HG03135 (cell line): ENCODE data around the gene JUP.
"Not testable (repeated sequence)": the region's sequence is repeated elsewhere in the genome, so short reads cannot be mapped to it uniquely, and the experiment has no call there.

ENCODE experiments used
- ATAC-seq: cut with Tn5 transposase; IDR thresholded peaks from one replicate; pipeline ENCODE4 v1.9.1; 2021; ENCODE audit warnings: mild to moderate bottlenecking, moderate library complexity; ENCODE audit not compliant: unreplicated experiment

JUP gene

GRCh38 chr17:41786227-41787020, at the start of gene JUP:
JUP (minus strand) TSS chr17:41786711; CDS start chr17:41771854, 14,857 bp downstream.
- peak; percentile 79 for ATAC-seq

- no peak for ATAC-seq
Observed at GRCh38 chr17:41835800-41836549, 49.5 kb upstream of the JUP start, which contains the start of gene NT5C3B. NT5C3B (minus strand) TSS chr17:41836232; CDS start chr17:41836193, 39 bp downstream.

DNA sequence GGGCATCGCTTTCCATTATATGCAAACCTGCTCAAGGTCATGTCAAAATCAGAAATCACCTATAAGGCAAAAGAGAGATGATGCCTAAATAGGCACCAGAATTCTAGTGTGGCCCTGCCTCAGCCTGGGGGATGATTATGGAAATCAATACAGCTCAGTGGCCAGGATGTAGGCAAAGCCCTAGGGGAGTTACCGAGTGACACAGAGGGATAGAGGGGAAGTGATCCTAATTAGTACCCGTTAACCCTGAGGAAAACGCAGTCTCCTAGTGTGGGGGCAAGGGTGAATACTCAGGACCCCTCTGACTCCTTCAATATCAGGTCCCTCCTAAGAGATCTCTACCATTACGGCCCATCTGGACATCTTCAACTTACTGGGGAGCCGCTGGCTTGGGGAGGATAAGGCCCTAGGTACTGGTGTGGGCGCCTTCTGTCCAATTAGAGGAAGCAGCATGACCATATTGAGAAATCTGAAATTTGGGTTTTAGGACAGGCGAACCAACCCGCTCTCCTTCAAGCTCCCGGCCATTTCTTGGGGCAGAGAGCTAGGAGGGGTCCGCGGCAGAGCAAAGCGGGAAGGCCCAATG, 48.8 kb upstream of the JUP start:
- ATAC-seq, result no peak

GRCh38 chr17:41829961-41830360, 43.5 kb upstream of the JUP start:
- not testable (repeated sequence) for ATAC-seq

GRCh38 chr17:41825175-41825845, 38.8 kb upstream of the JUP start:
- ATAC-seq, result no peak

DNA sequence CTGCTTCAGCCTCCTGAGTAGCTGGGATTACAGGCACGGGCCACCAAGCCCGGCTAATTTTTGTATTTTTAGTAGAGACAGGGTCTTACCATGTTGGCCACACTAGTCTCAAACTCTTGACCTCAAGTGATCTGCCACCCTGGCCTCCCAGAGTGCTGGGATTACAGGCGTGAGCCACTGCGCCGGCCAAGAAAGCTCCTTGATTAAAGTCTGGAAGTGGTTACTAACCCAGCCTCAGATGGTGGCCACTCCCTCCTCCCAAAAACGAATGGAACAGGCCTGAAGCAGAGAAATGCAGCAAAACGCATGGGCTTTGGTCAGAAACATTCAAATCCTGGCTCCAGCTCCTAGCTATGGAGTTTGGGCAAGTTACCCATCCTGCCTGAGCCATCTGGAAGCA, 37.6 kb upstream of the JUP start:
- ATAC-seq, result no peak

- ATAC-seq, result no peak
Observed at GRCh38 chr17:41823580-41823979, 37.1 kb upstream of the JUP start.

- no peak for ATAC-seq
Observed at GRCh38 chr17:41823141-41823524, 36.6 kb upstream of the JUP start.

- no peak for ATAC-seq
Observed at GRCh38 chr17:41822216-41823140, 36.0 kb upstream of the JUP start.

DNA sequence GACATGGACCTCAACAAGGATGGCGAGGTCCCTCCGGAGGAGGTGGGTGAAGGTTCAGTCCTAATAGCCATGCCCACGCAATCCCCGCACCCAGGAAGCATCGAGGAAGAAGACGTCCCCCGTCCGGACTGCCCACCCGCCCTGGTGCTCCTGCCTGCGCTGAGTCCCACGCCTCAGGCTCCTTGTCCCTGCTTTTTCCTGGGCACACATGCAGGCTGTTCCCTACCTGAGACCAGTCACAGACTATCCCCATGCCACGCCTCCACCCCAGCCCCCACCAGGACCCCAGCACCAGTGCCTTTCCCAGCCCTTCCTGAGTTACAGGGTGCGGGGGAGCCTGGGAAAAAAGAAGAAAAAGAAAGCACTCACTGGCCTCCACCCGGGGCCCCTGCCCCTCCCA, 35.3 kb upstream of the JUP start:
- ATAC-seq, result no peak

GRCh38 chr17:41818024-41818423, 31.5 kb upstream of the JUP start:
- ATAC-seq, result no peak

DNA sequence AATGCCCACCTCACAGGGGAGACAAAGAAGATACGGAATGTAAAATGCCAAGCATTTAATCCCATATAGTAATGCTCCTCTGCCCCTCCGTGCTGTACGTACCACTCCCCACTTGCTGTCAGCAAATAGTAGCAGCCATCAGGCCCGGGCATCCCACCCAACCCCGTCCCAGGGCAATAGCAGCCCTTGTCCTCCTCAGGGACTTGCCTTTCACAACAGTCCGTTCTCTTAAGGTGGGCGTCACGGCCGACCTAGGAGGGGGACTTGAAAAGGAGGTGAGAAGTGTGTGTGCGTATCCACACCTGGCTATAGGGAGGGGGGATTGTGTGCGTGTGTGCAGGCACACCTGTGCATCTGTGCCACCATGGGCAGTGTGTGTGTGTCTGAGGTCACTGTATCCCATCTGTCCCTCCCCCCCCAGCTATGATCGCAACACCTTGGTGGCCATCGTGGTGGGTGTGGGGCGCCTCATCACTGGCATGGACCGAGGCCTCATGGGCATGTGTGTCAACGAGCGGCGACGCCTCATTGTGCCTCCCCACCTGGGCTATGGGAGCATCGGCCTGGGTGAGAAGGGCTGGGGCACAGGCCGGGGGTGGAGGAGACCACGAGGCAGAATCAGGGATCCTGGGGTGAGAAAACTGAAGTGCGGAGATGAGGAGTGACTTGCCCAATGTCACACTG, 30.3 kb upstream of the JUP start:
- no peak for ATAC-seq

DNA sequence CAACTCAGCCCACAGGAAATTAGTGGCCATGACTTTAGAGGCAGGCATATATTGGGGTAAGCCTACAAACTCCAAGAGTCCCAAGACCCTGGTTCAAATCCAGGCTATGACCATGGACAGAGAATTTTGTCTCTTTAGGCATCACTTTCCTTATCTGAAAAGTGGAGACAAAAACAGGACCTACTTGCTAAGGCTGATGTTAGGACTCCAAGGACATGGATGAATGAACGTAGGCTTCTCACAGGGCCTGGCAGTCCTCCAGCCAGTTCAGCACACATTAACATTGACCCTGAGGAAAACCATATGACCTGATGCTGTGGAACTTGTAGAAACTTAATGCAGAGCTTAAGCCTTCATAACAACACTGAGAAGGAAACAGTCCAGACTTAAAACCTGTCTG, 27.7 kb upstream of the JUP start:
- no peak for ATAC-seq

DNA sequence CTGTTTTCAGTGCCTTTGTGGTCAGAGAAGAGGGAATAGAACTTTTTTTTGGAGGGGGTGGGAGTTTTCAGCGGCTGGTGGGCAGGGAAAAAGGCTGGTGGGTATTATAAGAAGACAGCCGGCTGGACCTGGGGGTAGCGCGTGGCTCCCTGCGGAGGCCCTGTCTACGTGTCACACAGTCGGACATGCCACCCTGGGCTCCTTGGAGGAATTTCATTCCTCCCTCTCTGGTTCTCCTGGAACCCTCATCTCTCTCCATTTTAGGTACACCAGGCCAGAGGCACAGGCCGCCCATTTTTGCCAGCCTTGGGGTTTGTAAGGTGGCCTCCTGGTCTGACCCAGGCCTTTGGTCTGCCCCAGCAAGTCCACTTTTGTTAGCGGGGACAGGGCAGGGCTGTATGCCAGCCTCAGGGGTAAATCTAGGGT, 27.2 kb upstream of the JUP start:
- ATAC-seq, result no peak

DNA sequence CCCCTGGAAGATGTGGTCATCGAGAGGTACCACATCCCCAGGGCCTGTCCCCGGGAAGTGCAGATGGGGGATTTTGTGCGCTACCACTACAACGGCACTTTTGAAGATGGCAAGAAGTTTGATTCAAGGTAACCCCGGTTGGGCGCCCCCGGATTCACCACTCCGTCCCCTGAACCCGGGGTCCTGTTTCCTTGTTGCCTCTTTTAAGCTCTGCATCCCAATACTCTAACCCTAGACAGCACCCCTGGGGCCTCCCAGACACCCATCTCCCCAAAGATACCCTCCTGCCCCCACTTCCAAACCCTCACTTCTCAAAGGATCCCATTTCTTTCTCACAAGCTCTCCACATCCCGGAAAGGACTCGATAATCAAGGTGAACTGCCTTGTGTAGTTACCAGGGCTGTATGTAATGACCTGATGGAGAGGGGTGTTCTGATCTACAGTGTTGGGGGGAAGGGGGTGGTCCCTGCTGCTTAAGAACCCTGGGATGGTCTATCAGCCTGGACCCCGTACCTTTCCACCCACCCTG, 26.7 kb upstream of the JUP start:
- ATAC-seq, result no peak

- ATAC-seq, result no peak
Observed at GRCh38 chr17:41812381-41813151, 26.1 kb upstream of the JUP start, which contains the start of gene FKBP10. FKBP10 (plus strand) TSS chr17:41813004; CDS start chr17:41813035, 31 bp downstream.

- no peak for ATAC-seq
Observed at GRCh38 chr17:41811549-41812380, 25.3 kb upstream of the JUP start, which contains the start of gene P3H4. P3H4 (minus strand) TSS chr17:41811949; CDS start chr17:41811915, 34 bp downstream.
